Measurements from ENCODE around the gene PDE11A.

- TF ChIP-seq EZH2 (IDR thresholded peaks at IDR 0.05; ENCODE audit: insufficient read depth, poor library complexity, severe bottlenecking) (no peak), EZH2phosphoT487 (IDR thresholded peaks at IDR 0.05; ENCODE audit: insufficient read depth, low read depth) (no peak)
Measured at GRCh38 chr2:178008636-178009289, 63.8 kb downstream of the PDE11A start.

Measured in GM23248 (cell line).